GM23248 (cell line): ENCODE results near the gene CYP27B1. TPM values are rescaled to one million over a fixed set of nuclear protein-coding genes. Genes with fewer than 3 reads are reported as not detected.

ENCODE experiments used
- DNase-seq: peaks from one replicate; pipeline ENCODE4 v3.0.0-alpha.2; 2015
- H2AFZ ChIP-seq: fragments of 200-600 bp; sonication (generic); 2 replicates; pipeline ENCODE4 v1.6.1; 2016; ENCODE audit warnings: antibody characterized with exemption
- H3F3A ChIP-seq: fragments of 200-600 bp; sonication (generic); 2 replicates; pipeline ENCODE4 v1.6.1; 2016; ENCODE audit warnings: mild to moderate bottlenecking, antibody characterized with exemption, mixed run types; ENCODE audit not compliant: insufficient read depth
- H3K27ac ChIP-seq: fragments of 200-600 bp; sonication (generic); 2 replicates; pipeline ENCODE4 v1.5.1; 2016; ENCODE audit warnings: mild to moderate bottlenecking
- H3K27me3 ChIP-seq: fragments of 200-600 bp; sonication (generic); replicated peaks from 2 replicates; pipeline ENCODE4 v1.6.1; 2016; ENCODE audit warnings: mild to moderate bottlenecking; ENCODE audit not compliant: insufficient read depth
- H3K36me3 ChIP-seq: fragments of 200-600 bp; sonication (generic); 2 replicates; pipeline ENCODE4 v1.6.1; 2016; ENCODE audit warnings: low read depth, mild to moderate bottlenecking
- H3K4me1 ChIP-seq: fragments of 200-600 bp; sonication (generic); 2 replicates; pipeline ENCODE4 v1.6.1; 2016; ENCODE audit warnings: mild to moderate bottlenecking; ENCODE audit not compliant: insufficient read depth
- H3K4me2 ChIP-seq: fragments of 200-600 bp; sonication (generic); one replicate; pipeline ENCODE4 v1.6.1; 2016; ENCODE audit warnings: mild to moderate bottlenecking; ENCODE audit not compliant: unreplicated experiment
- H3K4me3 ChIP-seq: fragments of 200-600 bp; sonication (generic); 2 replicates; pipeline ENCODE4 v1.5.1; 2016; ENCODE audit warnings: mild to moderate bottlenecking
- H3K79me2 ChIP-seq: fragments of 200-600 bp; sonication (generic); 2 replicates; pipeline ENCODE4 v1.6.1; 2016; ENCODE audit warnings: mild to moderate bottlenecking; ENCODE audit not compliant: insufficient read depth
- H3K9ac ChIP-seq: fragments of 200-600 bp; sonication (generic); 2 replicates; pipeline ENCODE4 v1.6.1; 2016; ENCODE audit warnings: mild to moderate bottlenecking
- H3K9me2 ChIP-seq: fragments of 200-600 bp; sonication (generic); 2 replicates; pipeline ENCODE4 v1.6.1; 2016; ENCODE audit warnings: mixed run types, mild to moderate bottlenecking, moderate library complexity; ENCODE audit not compliant: insufficient read depth
- H3K9me3 ChIP-seq: fragments of 200-600 bp; sonication (generic); one replicate; pipeline ENCODE4 v1.6.1; 2017; ENCODE audit warnings: low read depth
- H4K20me1 ChIP-seq: fragments of 200-600 bp; sonication (generic); 2 replicates; pipeline ENCODE4 v1.6.0; 2016; ENCODE audit not compliant: insufficient read depth
- EZH2 ChIP-seq: fragments of 200-600 bp; sonication (generic); IDR thresholded peaks from 2 replicates; pipeline ENCODE4 v1.6.1; 2018; ENCODE audit warnings: antibody characterized with exemption, mild to moderate bottlenecking; ENCODE audit not compliant: insufficient read depth, poor library complexity, severe bottlenecking
- EZH2phosphoT487 ChIP-seq: fragments of 200-600 bp; sonication (generic); IDR thresholded peaks from 2 replicates; pipeline ENCODE4 v1.6.1; 2018; ENCODE audit warnings: antibody characterized with exemption, moderate library complexity, mild to moderate bottlenecking, low read depth; ENCODE audit not compliant: insufficient read depth
- WGBS, 2 experiments: methylation state at CpG; one replicate each; pipeline ENCODE4 v1.1.6; 2015 to 2017; ENCODE audit warnings: low lambda C conversion rate in 2 of 2, low coverage in 1 of 2; ENCODE audit errors: missing lambda C conversion rate in 2 of 2; 5-methylcytosine and 5-hydroxymethylcytosine counted together
- in situ Hi-C: fragments of 300-500 bp; cut with MboI; formaldehyde crosslinking; loops from 2 replicates; pipeline ENCODE4 v1.15.0; 2020
- polyA plus RNA-seq: library from polyadenylated mRNA; unstranded; fragments of >200 nt; fragmentation: Nextera tagmentation; extraction: Ambion mirVana; gene quantifications from 2 replicates; pipeline ENCODE4 v1.2.1, GENCODE V29; 2016
- total RNA-seq: library from RNA; depleted of rRNA; stranded (reverse); fragments of >200 nt; shearing (Covaris generic); gene quantifications from 2 replicates; pipeline ENCODE4 v1.2.3, GENCODE V29; 2014

The CYP27B1 gene
- total and polyA plus RNA-seq, 2 experiments from 2014 or later: 0.78 to 0.86 TPM

GRCh38 chr12:57729321-57729844 is 37.5 kb downstream of the CYP27B1 start:
- H3K4me1 ChIP-seq: no peaks in the 10 kb centered on the region
- no peaks in the 10 kb centered on the region for H3K9me2 ChIP-seq
- no peaks in the 10 kb centered on the region for H3K36me3 ChIP-seq
- 26 to 29% methylated on average over 5 of the region's 5 CpGs for WGBS, 2 experiments
- no peaks in the 10 kb centered on the region for H4K20me1 ChIP-seq
- H3K4me2 ChIP-seq: no peak overlapping the region
- no peak for TF ChIP-seq EZH2phosphoT487
- TF ChIP-seq EZH2: no peak
- H3K79me2 ChIP-seq: no peaks in the 10 kb centered on the region
- no peak overlapping the region for H2AFZ ChIP-seq
- H3K27me3 ChIP-seq: no peaks in the 10 kb centered on the region
- H3K27ac ChIP-seq: no peak overlapping the region
- no peaks in the 10 kb centered on the region for H3K9me3 ChIP-seq
- in situ Hi-C loops: no loop called here
- no peak overlapping the region for H3K4me3 ChIP-seq
- no peak overlapping the region for H3K9ac ChIP-seq
- no peaks in the 10 kb centered on the region; the same call in 1 of the 2 replicates for H3F3A ChIP-seq
- DNase-seq: no peak

GRCh38 chr12:57727758-57728395 is 39.0 kb downstream of the CYP27B1 start:
- H3K27me3 ChIP-seq: no peaks in the 10 kb centered on the region
- DNase-seq: no peak
- H3K27ac ChIP-seq: no peak overlapping the region
- H3K36me3 ChIP-seq: no peaks in the 10 kb centered on the region
- no peak overlapping the region for H3K4me3 ChIP-seq
- no peak overlapping the region for H3K9ac ChIP-seq
- 63 to 69% methylated on average over 16 to 21 of the region's 21 CpGs for WGBS, 2 experiments
- H3F3A ChIP-seq: no peaks in the 10 kb centered on the region; the same call in 1 of the 2 replicates
- H3K9me3 ChIP-seq: no peaks in the 10 kb centered on the region
- H3K4me2 ChIP-seq: no peak overlapping the region
- H3K4me1 ChIP-seq: no peaks in the 10 kb centered on the region
- in situ Hi-C loops: no loop called here
- no peaks in the 10 kb centered on the region for H3K9me2 ChIP-seq
- TF ChIP-seq EZH2 (no peak), EZH2phosphoT487 (no peak)
- no peaks in the 10 kb centered on the region for H3K79me2 ChIP-seq
- no peaks in the 10 kb centered on the region for H4K20me1 ChIP-seq
- H2AFZ ChIP-seq: no peak overlapping the region

GRCh38 chr12:57726884-57727757 is 39.8 kb downstream of the CYP27B1 start:
- WGBS, 2 experiments: 34 to 42% methylated on average over 59 to 76 of the region's 76 CpGs
- no peaks in the 10 kb centered on the region for H3K27me3 ChIP-seq
- DNase-seq: peak; percentile 69
- peak overlapping the region; percentile 94 for H3K9ac ChIP-seq
- H3K79me2 ChIP-seq: no peaks in the 10 kb centered on the region
- H3K4me2 ChIP-seq: peak overlapping the region; percentile 87
- no peaks in the 10 kb centered on the region for H3K36me3 ChIP-seq
- TF ChIP-seq EZH2: no peak
- no peak for TF ChIP-seq EZH2phosphoT487
- no peaks in the 10 kb centered on the region for H3K9me3 ChIP-seq
- H3F3A ChIP-seq: no peaks in the 10 kb centered on the region; the same call in 1 of the 2 replicates
- H4K20me1 ChIP-seq: no peaks in the 10 kb centered on the region
- in situ Hi-C loops: no loop called here
- peak overlapping the region; percentile 83 for H3K4me3 ChIP-seq
- no peaks in the 10 kb centered on the region for H3K4me1 ChIP-seq
- H3K9me2 ChIP-seq: no peaks in the 10 kb centered on the region
- H2AFZ ChIP-seq: peak overlapping the region; percentile 89
- peak overlapping the region; percentile 70; the same call in 1 of the 2 replicates for H3K27ac ChIP-seq

GRCh38 chr12:57726151-57726883 is 40.6 kb downstream of the CYP27B1 start:
- Histone ChIP-seq H3K27ac (peak overlapping the region; percentile 70), H3K36me3 (no peaks in the 10 kb centered on the region), H3K9me3 (no peaks in the 10 kb centered on the region), H3K4me3 (peak overlapping the region; percentile 83), H2AFZ (peak overlapping the region; percentile 89), H3K27me3 (no peaks in the 10 kb centered on the region), H3K4me2 (peak overlapping the region; percentile 87), H4K20me1 (no peaks in the 10 kb centered on the region), H3K4me1 (no peaks in the 10 kb centered on the region), H3K79me2 (no peaks in the 10 kb centered on the region), H3K9ac (peak overlapping the region; percentile 94), H3K9me2 (no peaks in the 10 kb centered on the region), H3F3A (no peaks in the 10 kb centered on the region; the same call in 1 of the 2 replicates)
- in situ Hi-C loops: no loop called here
- peak; percentile 95 for DNase-seq
- WGBS, 2 experiments: 1% methylated on average over 37 to 55 of the region's 79 CpGs
- no peak for TF ChIP-seq EZH2phosphoT487
- TF ChIP-seq EZH2: no peak
